Measurements from ENCODE around the gene CSMD2. TPM values are rescaled to one million over a fixed set of nuclear protein-coding genes. Genes with fewer than 3 reads are reported as not detected.

Gene CSMD2
- total and polyA plus RNA-seq, 2 of the 8 experiments (the other 6 are each of a cell fraction or from before 2014, with no cell fraction given), result 7.0 to 14.7 TPM

- TF ChIP-seq ATF2 (IDR thresholded peaks at IDR 0.05; ENCODE audit: low read length), result no peak
Observed at GRCh38 chr1:33727310-33727709, 437.7 kb downstream of the CSMD2 start (continued).
